Neural progenitor cell (in vitro differentiated cells): ENCODE measurements around the gene SMYD2. TPM values are rescaled to one million over a fixed set of nuclear protein-coding genes. Genes with fewer than 3 reads are reported as not detected.

Experiments
- DNase-seq: peaks from one replicate; pipeline ENCODE4 v3.0.0-alpha.2; 2016; ENCODE audit warnings: low spot score
- H2AFZ ChIP-seq: fragments of 200-600 bp; sonication (generic); replicated peaks from 2 replicates; pipeline ENCODE4 v1.6.1; 2016; ENCODE audit warnings: antibody characterized with exemption
- H3F3A ChIP-seq: fragments of 200-600 bp; sonication (generic); 2 replicates; pipeline ENCODE4 v1.6.1; 2016; ENCODE audit warnings: antibody characterized with exemption, low read depth
- H3K27ac ChIP-seq: fragments of 200-600 bp; sonication (generic); 2 replicates; pipeline ENCODE4 v1.5.1; 2016; ENCODE audit warnings: mild to moderate bottlenecking
- H3K27me3 ChIP-seq: fragments of 200-600 bp; sonication (generic); 2 replicates; pipeline ENCODE4 v1.6.1; 2016; ENCODE audit warnings: mild to moderate bottlenecking, moderate library complexity
- H3K36me3 ChIP-seq: fragments of 200-600 bp; sonication (generic); 2 replicates; pipeline ENCODE4 v1.5.1; 2016
- H3K4me1 ChIP-seq: fragments of 200-600 bp; sonication (generic); 2 replicates; pipeline ENCODE4 v1.6.1; 2016; ENCODE audit warnings: mixed run types
- H3K4me2 ChIP-seq: fragments of 200-600 bp; sonication (generic); 2 replicates; pipeline ENCODE4 v1.6.1; 2016
- H3K4me3 ChIP-seq: fragments of 200-600 bp; sonication (generic); 2 replicates; pipeline ENCODE4 v1.5.1; 2016
- H3K79me2 ChIP-seq: fragments of 200-600 bp; sonication (generic); 2 replicates; pipeline ENCODE4 v1.6.1; 2016; ENCODE audit warnings: low read depth
- H3K9ac ChIP-seq: fragments of 200-600 bp; sonication (generic); 2 replicates; pipeline ENCODE4 v1.6.1; 2016
- H3K9me3 ChIP-seq: fragments of 200-600 bp; sonication (generic); 2 replicates; pipeline ENCODE4 v1.5.1; 2016; ENCODE audit warnings: low read depth
- H4K20me1 ChIP-seq: fragments of 200-600 bp; sonication (generic); 2 replicates; pipeline ENCODE4 v1.6.1; 2016; ENCODE audit warnings: low read depth
- H3K27ac Mint-ChIP-seq: 3 replicates; pipeline ENCODE4 v1.8.0; 2021; ENCODE audit warnings: mixed read lengths
- H3K27me3 Mint-ChIP-seq: 2 replicates; pipeline ENCODE4 v1.8.0; 2022; ENCODE audit warnings: low read depth, mild to moderate bottlenecking, inconsistent platforms, moderate library complexity, mixed read lengths; ENCODE audit not compliant: insufficient read depth
- H3K36me3 Mint-ChIP-seq: 3 replicates; pipeline ENCODE4 v1.8.0; 2021; ENCODE audit warnings: mixed read lengths
- H3K4me1 Mint-ChIP-seq: 3 replicates; pipeline ENCODE4 v1.8.0; 2021; ENCODE audit warnings: mixed read lengths
- H3K4me3 Mint-ChIP-seq: 3 replicates; pipeline ENCODE4 v1.8.0; 2021; ENCODE audit warnings: mild to moderate bottlenecking, moderate library complexity, mixed read lengths
- H3K9me3 Mint-ChIP-seq: 3 replicates; pipeline ENCODE4 v1.8.0; 2020; ENCODE audit warnings: mixed read lengths
- EZH2 ChIP-seq: fragments of 200-600 bp; sonication (generic); IDR thresholded peaks from 2 replicates; pipeline ENCODE4 v1.6.1; 2017; ENCODE audit warnings: antibody characterized with exemption, mild to moderate bottlenecking, moderate library complexity
- EZH2phosphoT487 ChIP-seq: fragments of 200-600 bp; sonication (generic); IDR thresholded peaks from 2 replicates; pipeline ENCODE4 v1.6.1; 2017; ENCODE audit warnings: antibody characterized with exemption
- total RNA-seq: library from RNA; depleted of rRNA; stranded (reverse); fragments of >200 nt; gene quantifications from 2 replicates; pipeline ENCODE4 v1.2.3, GENCODE V29; 2015; ENCODE audit warnings: low replicate concordance
- TF ChIP-seq, protein P1 (sequence below): fragments of 200-600 bp; sonication (generic); IDR thresholded peaks from 2 replicates; pipeline ENCODE4 v1.5.1; 2017; ENCODE audit warnings: antibody characterized with exemption, mild to moderate bottlenecking

SMYD2 gene
- total RNA-seq, 1 donor from 2014 or later = 20.5 TPM

DNA sequence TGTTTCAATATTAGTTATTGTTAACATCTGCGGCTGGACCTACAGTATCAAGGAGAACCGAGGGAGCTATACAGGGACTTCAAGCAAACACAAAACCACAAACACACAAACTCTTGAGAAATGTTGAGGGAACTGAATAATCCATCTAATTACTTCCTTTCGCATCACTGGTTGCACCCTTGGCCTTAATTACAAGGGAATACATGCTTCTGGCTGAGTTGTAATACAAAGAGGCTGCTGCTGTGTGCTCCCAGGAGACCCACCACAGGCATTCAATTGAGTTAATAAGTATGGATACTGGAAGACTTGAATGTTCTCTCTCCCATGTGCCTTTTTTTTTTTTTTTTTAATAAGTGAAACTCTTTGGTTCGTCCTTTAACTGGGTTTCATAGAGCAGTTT is 16.8 kb upstream of the SMYD2 start:
- no peak overlapping the region for H3K9ac ChIP-seq
- peak overlapping the region; percentile 6 for H3K4me2 ChIP-seq
- H3K9me3 Mint-ChIP-seq = no peaks in the 10 kb centered on the region
- H3K79me2 ChIP-seq = no peaks in the 10 kb centered on the region
- H3K27ac ChIP-seq = no peak overlapping the region
- no peak overlapping the region for H3K4me3 ChIP-seq
- H3K36me3 Mint-ChIP-seq = no peaks in the 10 kb centered on the region
- H3F3A ChIP-seq = no peaks in the 10 kb centered on the region
- H3K27me3 Mint-ChIP-seq = peaks cover 5% of the 10 kb centered on the region
- H3K4me3 Mint-ChIP-seq = no peak overlapping the region
- H3K27ac Mint-ChIP-seq = peak overlapping the region; percentile 46
- peaks cover 20% of the 10 kb centered on the region for H3K4me1 ChIP-seq
- DNase-seq = peak; percentile 48
- no peaks in the 10 kb centered on the region for H3K36me3 ChIP-seq
- no peak overlapping the region for H2AFZ ChIP-seq
- H4K20me1 ChIP-seq = no peaks in the 10 kb centered on the region
- TF ChIP-seq, protein P1, sequence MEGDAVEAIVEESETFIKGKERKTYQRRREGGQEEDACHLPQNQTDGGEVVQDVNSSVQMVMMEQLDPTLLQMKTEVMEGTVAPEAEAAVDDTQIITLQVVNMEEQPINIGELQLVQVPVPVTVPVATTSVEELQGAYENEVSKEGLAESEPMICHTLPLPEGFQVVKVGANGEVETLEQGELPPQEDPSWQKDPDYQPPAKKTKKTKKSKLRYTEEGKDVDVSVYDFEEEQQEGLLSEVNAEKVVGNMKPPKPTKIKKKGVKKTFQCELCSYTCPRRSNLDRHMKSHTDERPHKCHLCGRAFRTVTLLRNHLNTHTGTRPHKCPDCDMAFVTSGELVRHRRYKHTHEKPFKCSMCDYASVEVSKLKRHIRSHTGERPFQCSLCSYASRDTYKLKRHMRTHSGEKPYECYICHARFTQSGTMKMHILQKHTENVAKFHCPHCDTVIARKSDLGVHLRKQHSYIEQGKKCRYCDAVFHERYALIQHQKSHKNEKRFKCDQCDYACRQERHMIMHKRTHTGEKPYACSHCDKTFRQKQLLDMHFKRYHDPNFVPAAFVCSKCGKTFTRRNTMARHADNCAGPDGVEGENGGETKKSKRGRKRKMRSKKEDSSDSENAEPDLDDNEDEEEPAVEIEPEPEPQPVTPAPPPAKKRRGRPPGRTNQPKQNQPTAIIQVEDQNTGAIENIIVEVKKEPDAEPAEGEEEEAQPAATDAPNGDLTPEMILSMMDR = no peak
- no peak for TF ChIP-seq EZH2
- TF ChIP-seq EZH2phosphoT487 = no peak
- H3K4me1 Mint-ChIP-seq = peaks cover 33% of the 10 kb centered on the region
- H3K9me3 ChIP-seq = no peaks in the 10 kb centered on the region
- H3K27me3 ChIP-seq = no peaks in the 10 kb centered on the region

- Histone ChIP-seq H3K27ac (no peak overlapping the region), H3K4me3 (no peak overlapping the region), H3K4me2 (peak overlapping the region; percentile 32), H3K9ac (no peak overlapping the region), H3K27me3 (no peaks in the 10 kb centered on the region), H3K79me2 (no peaks in the 10 kb centered on the region), H2AFZ (no peak overlapping the region), H3F3A (no peaks in the 10 kb centered on the region), H4K20me1 (no peaks in the 10 kb centered on the region), H3K9me3 (no peaks in the 10 kb centered on the region), H3K36me3 (no peaks in the 10 kb centered on the region), H3K4me1 (peaks cover 20% of the 10 kb centered on the region)
- Mint-ChIP-seq H3K36me3 (no peaks in the 10 kb centered on the region), H3K27me3 (peaks cover 5% of the 10 kb centered on the region), H3K4me3 (peak overlapping the region; percentile 10), H3K4me1 (peaks cover 31% of the 10 kb centered on the region), H3K27ac (no peak overlapping the region), H3K9me3 (no peaks in the 10 kb centered on the region)
- peak; percentile 52 for DNase-seq
- TF ChIP-seq EZH2 (no peak), EZH2phosphoT487 (no peak)
- TF ChIP-seq, protein P1 = no peak
Measured at GRCh38 chr1:214264976-214265375, 16.0 kb upstream of the SMYD2 start.

DNA sequence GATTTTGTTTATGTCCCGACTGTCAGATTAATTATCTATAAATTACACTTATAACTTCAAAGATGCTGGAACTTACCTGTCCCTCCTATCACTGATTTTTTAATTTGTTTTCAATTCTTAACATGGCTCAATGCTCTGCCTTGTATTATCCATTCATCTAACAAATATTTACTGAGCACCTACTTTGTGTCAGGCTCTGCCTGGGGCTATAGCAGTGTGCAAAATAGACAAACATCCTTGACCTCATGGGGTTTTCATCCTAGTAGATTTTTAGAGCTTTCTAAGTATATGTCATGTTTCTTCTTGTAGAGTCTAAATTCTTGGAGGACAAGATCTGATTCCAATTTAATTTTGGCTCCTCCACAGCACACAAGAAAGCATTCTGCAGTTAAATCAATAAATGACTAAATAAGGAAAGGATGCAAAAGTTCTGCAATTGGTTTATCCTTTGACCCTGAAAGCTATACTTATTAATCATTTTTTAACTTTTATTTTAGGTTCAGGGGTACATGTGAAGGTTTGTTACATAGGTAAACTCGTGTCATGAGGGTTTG is 10.8 kb upstream of the SMYD2 start:
- Histone ChIP-seq H3K9me3 (no peaks in the 10 kb centered on the region), H3K9ac (no peak overlapping the region), H3K79me2 (no peaks in the 10 kb centered on the region), H3F3A (no peaks in the 10 kb centered on the region), H3K27me3 (no peaks in the 10 kb centered on the region), H3K4me2 (no peak overlapping the region), H3K36me3 (no peaks in the 10 kb centered on the region), H2AFZ (no peak overlapping the region), H4K20me1 (no peaks in the 10 kb centered on the region), H3K27ac (no peak overlapping the region), H3K4me3 (no peak overlapping the region), H3K4me1 (peaks cover 5% of the 10 kb centered on the region)
- no peaks in the 10 kb centered on the region for H3K27me3 Mint-ChIP-seq
- H3K4me3 Mint-ChIP-seq = no peak overlapping the region
- TF ChIP-seq, protein P1 = no peak
- no peak for TF ChIP-seq EZH2
- no peak for TF ChIP-seq EZH2phosphoT487
- peaks cover 3% of the 10 kb centered on the region for H3K36me3 Mint-ChIP-seq
- peaks cover 3% of the 10 kb centered on the region for H3K9me3 Mint-ChIP-seq
- DNase-seq = no peak
- H3K27ac Mint-ChIP-seq = no peak overlapping the region
- peaks cover 21% of the 10 kb centered on the region for H3K4me1 Mint-ChIP-seq
